Right lung (tissue), 5 donors: Measurements from ENCODE around the gene MAPK4. TPM values are rescaled to one million over a fixed set of nuclear protein-coding genes. Genes with fewer than 3 reads are reported as not detected.

Experiments
- DNase-seq, 2 donors: peaks; one replicate each; pipeline ENCODE4 v3.0.0-alpha.2; 2013
- polyA plus RNA-seq, 5 donors: library from polyadenylated mRNA; unstranded; fragments of 120-200 nt; gene quantifications; one replicate each; pipeline versions ENCODE4 v1.2.1 to v1.2.3, GENCODE V29; 2013; ENCODE audit warnings: inconsistent platforms in 1 of 5, low replicate concordance in 1 of 5; ENCODE audit not compliant: insufficient read length in 5 of 5, insufficient read depth in 1 of 5

Gene MAPK4
- polyA plus RNA-seq, 5 donors = 1.2 to 2.1 (median 1.5) TPM

DNA sequence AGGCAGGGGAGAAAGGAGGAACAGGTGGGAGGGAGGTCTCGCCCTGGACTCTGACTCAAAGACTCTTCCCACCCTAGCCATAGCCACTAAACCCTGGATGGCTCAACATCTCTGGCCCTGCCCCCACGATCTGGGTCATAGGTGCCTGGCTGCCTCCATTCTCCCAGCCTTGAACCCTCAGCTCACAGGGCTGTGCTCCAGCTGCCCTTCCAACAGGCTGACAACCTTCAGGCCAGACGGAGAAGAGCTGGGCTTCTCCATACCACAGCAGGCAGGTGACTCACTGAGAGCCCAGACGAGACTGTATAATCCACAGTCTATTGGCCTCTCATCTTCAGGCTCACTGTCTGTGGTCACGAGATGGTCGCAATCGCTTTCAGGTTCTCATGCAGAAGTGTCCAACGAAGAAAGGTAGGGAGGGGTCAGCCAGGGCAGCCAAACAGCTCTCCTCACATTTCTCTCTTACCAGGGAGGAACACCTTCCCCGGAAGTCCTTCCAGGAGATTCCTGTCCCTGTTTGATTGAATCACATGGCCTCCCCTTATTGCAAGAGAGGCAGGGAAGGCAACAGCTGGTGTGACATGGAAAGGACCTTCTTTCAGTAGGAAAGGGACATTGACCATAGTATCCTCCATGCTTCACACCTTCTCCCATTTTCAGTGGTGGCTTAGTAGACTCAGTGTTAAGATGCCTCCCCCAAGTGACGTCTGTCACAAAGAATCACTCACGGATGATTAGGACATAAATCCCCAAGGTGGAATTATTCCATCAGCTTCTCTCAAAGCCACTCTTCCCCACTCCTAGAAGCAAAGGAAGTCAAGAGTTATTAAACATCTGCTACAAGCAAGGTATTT lies 159.8 kb downstream of the MAPK4 start:
- no peak for DNase-seq

DNA sequence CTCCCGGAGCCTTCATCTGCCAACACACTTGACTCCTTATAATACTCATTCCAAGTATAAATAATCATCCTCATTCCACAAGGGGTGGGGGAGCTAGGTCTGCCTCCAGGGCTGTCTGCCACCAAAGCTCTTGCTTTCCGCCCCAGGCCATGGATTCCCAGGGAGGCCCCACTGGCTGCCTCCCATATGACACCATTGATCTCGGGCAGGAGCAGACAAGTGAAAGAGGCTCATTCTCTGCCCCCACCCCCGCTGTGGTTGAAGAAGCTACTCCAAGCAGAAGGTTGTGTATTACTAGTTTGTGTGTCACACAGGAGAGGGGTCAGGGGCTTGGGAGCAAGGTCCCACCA lies 160.4 kb downstream of the MAPK4 start:
- no peak for DNase-seq

- no peak for DNase-seq
Observed at GRCh38 chr18:50721006-50721405, 161.1 kb downstream of the MAPK4 start.

- DNase-seq = no peak
Observed at GRCh38 chr18:50721451-50722120, 161.7 kb downstream of the MAPK4 start.

- no peak for DNase-seq
Observed at GRCh38 chr18:50722311-50722710, 162.4 kb downstream of the MAPK4 start.

DNA sequence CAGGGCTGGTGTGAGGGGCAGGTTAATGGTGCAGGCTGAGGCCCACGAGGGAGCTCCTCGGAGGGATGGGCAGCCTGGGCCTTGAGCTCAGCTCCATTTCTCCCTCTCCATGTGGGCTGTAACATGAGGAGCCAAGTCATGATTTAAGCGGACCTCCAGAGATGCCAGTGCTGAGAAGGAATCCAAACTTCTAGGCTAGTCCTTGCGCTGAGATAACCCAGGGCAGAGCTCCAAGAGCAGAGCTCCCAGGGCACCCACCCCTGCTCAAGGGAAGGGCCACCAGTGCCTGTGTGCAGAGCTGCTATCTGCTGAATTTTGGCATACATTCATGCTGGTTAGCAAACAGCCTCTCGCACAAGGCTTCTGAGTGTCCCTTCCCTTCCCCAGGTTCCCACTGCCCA lies 164.9 kb downstream of the MAPK4 start:
- DNase-seq = no peak

DNA sequence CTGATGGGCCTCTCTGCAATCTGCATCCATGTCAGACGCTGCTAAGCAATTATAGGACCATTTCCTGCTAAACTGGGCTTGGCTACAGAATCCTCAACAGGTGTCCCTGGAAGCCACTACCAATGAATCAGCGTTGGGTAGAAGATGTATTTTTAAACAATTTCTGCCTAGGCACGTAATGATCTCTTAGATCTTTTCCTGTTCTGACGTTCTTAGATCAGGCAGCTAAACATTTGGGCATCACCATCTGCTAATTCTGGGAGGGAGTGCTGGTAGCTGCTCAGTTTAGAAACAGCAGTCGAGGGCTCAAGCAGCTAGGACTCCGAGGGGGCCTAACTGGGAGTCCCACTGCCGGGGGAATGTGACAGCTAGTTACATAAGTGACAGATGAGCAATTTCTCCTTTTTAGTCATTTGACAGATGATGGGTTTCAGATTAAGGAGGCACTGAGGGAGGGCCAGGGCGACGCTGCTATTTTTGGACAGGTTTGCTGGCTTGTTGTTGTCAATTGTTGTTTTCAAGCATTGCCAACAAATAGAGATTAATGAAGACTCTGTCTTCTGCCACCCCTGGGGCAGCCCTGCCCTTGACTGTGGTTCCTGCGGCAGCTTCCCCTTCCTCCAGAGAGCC lies 167.2 kb downstream of the MAPK4 start:
- DNase-seq = no peak

DNA sequence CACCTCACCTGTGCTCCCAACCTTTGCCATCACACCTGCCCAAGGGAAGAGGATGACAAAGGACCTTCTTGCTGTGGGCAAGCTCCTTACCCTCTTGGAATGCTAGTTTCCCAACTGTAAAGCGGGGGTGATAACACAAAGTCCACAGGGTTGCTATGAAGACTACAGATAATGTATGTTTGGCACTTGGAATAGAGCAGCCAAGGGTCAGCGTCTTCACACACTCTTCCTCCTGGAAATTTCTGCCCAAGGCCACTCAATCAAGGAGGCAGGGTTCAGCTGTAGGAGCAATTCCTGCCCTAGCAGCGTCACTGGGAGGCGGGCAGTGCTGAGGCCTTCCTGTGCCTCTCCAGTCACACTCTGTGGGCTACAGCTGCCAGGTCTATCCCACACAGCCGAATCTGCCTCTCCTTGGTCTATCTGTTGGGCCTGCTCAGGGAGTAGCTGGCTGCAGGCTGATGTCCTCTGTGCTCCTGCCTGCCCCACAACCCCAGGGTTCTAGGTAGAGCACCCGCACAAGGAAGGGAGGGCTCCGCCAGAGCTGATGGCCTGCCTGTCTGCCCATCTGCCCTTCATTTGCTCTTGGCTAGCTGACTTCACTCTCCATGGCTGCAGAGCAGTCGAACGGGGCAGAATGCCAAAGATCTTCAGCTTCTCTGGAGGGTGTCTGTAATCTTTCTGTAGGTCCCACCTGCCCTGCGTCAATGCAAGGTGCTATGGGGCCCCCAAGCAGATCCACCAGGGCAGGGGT lies 168.0 kb downstream of the MAPK4 start:
- DNase-seq = no peak

GRCh38 chr18:50729376-50729775 lies 169.5 kb downstream of the MAPK4 start:
- DNase-seq = no peak

DNA sequence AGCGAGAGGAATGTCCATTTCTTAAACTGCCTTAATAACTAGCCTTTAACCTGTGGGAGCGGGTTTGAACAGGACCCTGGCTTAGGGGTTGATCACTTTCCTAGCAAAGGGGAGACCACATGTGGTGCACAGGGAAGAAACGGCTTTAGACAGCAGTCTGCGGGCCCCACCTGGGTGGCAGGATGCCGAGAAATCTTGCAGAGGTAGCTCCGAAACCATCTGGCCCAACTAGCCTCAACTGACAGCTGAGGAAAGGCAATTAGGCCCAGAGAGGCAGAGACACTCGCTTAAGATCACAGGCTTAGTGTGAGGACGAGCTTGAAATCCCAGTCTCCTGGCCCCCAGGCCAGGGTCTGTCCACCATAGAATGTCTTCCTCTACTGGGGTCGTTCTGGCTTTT lies 170.1 kb downstream of the MAPK4 start:
- DNase-seq = no peak

GRCh38 chr18:50734342-50734741 lies 174.5 kb downstream of the MAPK4 start:
- DNase-seq = no peak

DNA sequence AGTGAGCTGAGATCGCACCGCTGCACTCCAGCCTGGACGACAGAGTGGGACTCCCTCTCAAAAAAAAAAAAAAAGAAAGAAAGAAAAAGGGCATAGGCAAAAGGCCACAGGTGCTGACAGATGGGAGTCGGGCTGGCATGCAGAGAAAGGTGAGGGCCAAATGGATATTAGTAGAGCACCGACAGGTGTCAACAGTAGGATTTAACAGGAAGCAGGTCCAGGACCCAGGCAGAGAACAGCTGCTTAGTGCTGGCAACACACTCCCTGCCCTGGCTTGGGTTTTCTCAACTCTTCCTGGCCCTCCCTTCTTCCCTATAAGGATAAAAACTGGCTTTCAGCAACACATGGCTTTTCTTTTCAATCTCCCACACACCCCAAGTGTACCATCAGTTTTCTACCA lies 175.0 kb downstream of the MAPK4 start:
- no peak for DNase-seq

DNA sequence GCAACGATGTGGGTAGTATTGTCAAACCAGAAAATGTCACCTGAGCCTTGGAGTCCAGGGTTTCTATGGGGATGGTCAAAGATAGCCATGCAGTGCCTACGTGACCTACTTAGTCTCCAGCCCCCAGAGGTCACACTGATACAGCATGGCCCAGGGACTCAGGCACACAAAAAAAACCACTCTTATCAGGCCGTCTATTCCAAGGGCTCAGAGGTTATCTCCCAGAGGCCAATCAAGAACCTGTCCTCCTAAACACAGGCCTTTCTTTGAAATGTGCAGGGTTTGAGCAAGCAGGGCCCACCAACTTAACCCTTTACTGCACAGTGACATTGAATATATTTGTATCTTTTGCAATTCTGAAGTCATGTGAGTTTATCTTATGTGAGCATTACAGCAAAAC lies 177.2 kb downstream of the MAPK4 start:
- DNase-seq = no peak

- DNase-seq = no peak
Observed at GRCh38 chr18:50738098-50738757, 178.3 kb downstream of the MAPK4 start.

GRCh38 chr18:50742952-50743351 lies 183.1 kb downstream of the MAPK4 start:
- no peak for DNase-seq

DNA sequence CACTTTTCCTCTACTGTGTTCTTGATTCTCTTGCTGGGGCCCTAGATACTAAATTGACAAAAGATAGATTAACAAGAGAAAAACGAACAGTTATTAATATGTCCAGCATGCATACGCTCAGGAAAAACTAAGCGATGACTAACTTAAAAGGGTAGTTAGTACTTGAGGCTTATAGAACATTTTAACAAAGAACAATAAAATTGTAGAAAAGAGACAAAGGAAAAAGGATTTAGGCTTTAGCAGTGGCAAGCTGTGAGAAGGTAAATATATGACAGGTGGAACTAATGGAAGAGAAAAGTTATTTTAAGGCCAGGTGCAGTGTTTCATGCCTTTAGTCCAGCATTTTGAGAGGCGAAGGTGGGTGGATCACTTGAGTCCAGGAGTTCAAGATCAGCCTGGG lies 184.4 kb downstream of the MAPK4 start:
- DNase-seq = no peak

DNA sequence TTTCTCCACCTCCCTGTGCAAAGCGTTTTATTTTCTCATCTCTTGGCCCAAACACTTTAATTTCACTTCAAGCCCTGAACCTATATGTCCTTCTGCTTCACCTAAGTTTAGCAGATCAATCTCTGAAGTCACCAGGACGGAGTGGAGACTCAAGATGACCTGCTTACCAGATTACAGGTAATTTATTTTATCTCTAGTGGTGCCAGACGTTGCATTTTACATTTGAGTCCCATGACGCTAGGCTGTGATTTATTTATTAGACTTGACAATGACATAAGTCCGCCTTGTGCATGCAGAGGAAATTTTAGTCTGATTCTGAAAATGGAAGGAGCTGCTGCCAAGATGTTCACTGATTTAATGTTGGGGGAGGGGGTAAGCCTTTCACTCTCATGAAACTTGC lies 186.1 kb downstream of the MAPK4 start:
- DNase-seq = no peak

- DNase-seq = no peak
Observed at GRCh38 chr18:50747849-50748242, 188.0 kb downstream of the MAPK4 start.

DNA sequence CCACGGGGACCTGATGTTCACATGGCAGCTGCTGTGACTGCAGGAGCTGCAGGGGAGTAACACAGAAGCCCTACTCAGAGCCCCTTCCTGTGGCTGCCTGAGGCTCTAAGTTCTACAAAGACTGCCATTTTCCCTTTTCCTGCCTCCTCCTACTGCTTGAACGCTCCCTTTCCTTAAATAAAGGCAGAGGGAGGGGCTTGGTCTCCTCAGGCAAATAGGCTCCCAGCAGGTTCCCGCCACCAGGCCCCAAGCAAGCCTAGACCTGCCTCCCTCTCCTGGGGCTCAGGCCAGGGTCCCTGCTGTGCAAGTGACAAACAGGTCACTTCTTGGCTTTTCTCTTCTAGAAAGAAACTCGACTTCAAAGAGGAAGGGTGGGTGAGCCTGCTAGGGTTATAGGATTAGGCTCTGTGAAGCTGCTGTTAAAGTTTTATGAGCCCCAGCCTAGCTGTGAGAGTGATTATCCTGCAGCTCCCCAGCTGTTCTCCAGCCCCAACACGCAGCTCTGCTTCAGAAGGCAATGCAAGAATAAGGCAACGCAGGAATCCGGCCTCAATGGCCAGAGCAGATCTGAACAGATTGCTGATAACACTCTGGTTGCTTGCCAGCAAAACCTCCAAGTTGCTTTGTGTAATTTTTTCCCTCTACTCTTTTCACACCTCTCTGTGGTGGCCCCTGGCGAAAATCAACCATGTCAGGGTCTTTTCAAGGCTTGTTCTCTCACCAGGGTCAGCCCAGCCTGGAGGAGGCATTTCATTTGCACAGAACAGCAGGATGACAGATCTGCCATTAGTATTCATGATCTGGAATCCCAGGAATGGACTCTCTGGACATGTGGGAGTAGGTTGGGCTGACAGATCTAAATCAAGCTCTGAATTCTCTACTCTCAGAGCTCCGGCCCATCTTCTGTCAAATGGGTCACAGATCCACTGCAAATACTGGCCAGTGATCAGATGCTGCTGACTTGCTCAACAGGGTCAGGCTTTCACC lies 188.6 kb downstream of the MAPK4 start:
- no peak for DNase-seq

- DNase-seq = no peak
Observed at GRCh38 chr18:50749421-50749820, 189.5 kb downstream of the MAPK4 start.

- DNase-seq = no peak
Observed at GRCh38 chr18:50749945-50750344, 190.1 kb downstream of the MAPK4 start.
